Keratinocyte (primary cell): Measurements from ENCODE around the gene KDM8. TPM values are rescaled to one million over a fixed set of nuclear protein-coding genes. Genes with fewer than 3 reads are reported as not detected.

ENCODE experiments used
- DNase-seq: peaks from one replicate; pipeline ENCODE4 v3.0.0-alpha.2; 2011; ENCODE audit warnings: low read depth, missing footprints, low spot score
- FAIRE-seq: peaks from 2 replicates; lab custom pipeline; 2011; peaks lifted over from hg19 to GRCh38; lab: Jason Lieb, UNC
- H2AFZ ChIP-seq: 2 replicates; pipeline ENCODE4 v1.6.0; 2012; ENCODE audit warnings: low read length, control low read depth, inconsistent platforms; ENCODE audit not compliant: control insufficient read depth
- H3K27ac ChIP-seq: 2 replicates; pipeline ENCODE4 v1.5.1; 2011; ENCODE audit warnings: low read length; ENCODE audit not compliant: control insufficient read depth, insufficient read depth
- H3K27me3 ChIP-seq: 3 replicates; pipeline ENCODE4 v1.6.0; 2011; ENCODE audit warnings: low read length; ENCODE audit not compliant: control insufficient read depth, insufficient read depth; ENCODE audit errors: extremely low read depth
- H3K36me3 ChIP-seq, 2 experiments: 2 replicates in 1 of 2; 3 replicates in 1 of 2; pipeline ENCODE4 v1.5.1; 2011; ENCODE audit warnings: low read length in 2 of 2, mild to moderate bottlenecking in 1 of 2; ENCODE audit not compliant: control insufficient read depth in 2 of 2, insufficient read depth in 2 of 2; ENCODE audit errors: extremely low read depth in 1 of 2
- H3K4me1 ChIP-seq: 3 replicates; pipeline ENCODE4 v1.5.1; 2011; ENCODE audit warnings: low read length; ENCODE audit not compliant: control insufficient read depth, insufficient read depth; ENCODE audit errors: extremely low read depth
- H3K4me2 ChIP-seq: 3 replicates; pipeline ENCODE4 v1.6.0; 2011; ENCODE audit warnings: low read depth, low read length; ENCODE audit not compliant: control insufficient read depth, insufficient read depth; ENCODE audit errors: extremely low read depth
- H3K4me3 ChIP-seq, 3 experiments: fragments of 200-600 bp in 1 of 3; sonication (generic) in 1 of 3; 2 replicates in 2 of 3; 3 replicates in 1 of 3; pipeline ENCODE4 v1.5.1; 2011 to 2016; ENCODE audit warnings: low read length in 3 of 3, mild to moderate bottlenecking in 3 of 3, control low read depth in 2 of 3, inconsistent platforms in 1 of 3, low read depth in 1 of 3, mixed read lengths in 1 of 3, mixed run types in 1 of 3, moderate library complexity in 1 of 3; ENCODE audit not compliant: control insufficient read depth in 2 of 3, insufficient read depth in 2 of 3; ENCODE audit errors: extremely low read depth in 1 of 3
- H3K79me2 ChIP-seq: 2 replicates; pipeline ENCODE4 v1.6.0; 2012; ENCODE audit warnings: low read length; ENCODE audit not compliant: control insufficient read depth, insufficient read depth
- H3K9ac ChIP-seq: 3 replicates; pipeline ENCODE4 v1.6.0; 2011; ENCODE audit warnings: low read length; ENCODE audit not compliant: control insufficient read depth, insufficient read depth; ENCODE audit errors: extremely low read depth
- H3K9me1 ChIP-seq: 3 replicates; pipeline ENCODE4 v1.6.0; 2011; ENCODE audit warnings: low read length; ENCODE audit not compliant: control insufficient read depth, insufficient read depth; ENCODE audit errors: extremely low read depth
- H3K9me3 ChIP-seq: 2 replicates; pipeline ENCODE4 v1.5.1; 2012; ENCODE audit warnings: low read depth, low read length; ENCODE audit not compliant: control insufficient read depth
- H4K20me1 ChIP-seq: 3 replicates; pipeline ENCODE4 v1.6.0; 2011; ENCODE audit warnings: low read length; ENCODE audit not compliant: control insufficient read depth, insufficient read depth; ENCODE audit errors: extremely low read depth
- CTCF ChIP-seq, 3 experiments: IDR thresholded peaks in 1 of 3; conservative IDR thresholded peaks in 1 of 3; optimal IDR thresholded peaks in 1 of 3; 2 replicates in 2 of 3; 3 replicates in 1 of 3; pipeline versions ENCODE3 to v1.5.1; 2011; ENCODE audit warnings: low read length in 3 of 3, mild to moderate bottlenecking in 3 of 3, moderate library complexity in 2 of 3, control low read depth in 1 of 3, inconsistent platforms in 1 of 3; ENCODE audit not compliant: insufficient read depth in 2 of 3; ENCODE audit errors: extremely low read depth in 1 of 3
- EZH2 ChIP-seq: IDR thresholded peaks from one replicate; pipeline ENCODE4 v1.6.1; 2012; ENCODE audit warnings: inconsistent platforms, mild to moderate bottlenecking, low read length, moderate library complexity
- dilution Hi-C: fragments of 300-500 bp; cut with MboI; formaldehyde crosslinking; loops from one replicate; pipeline ENCODE4 v1.7.0; 2020; ENCODE audit warnings: low sequenced_read_pairs; ENCODE audit not compliant: extremely low pct_ligation_motif_present
- polyA plus RNA-seq, 5 experiments: library from polyadenylated mRNA; depleted of rRNA in 3 of 5; stranded (reverse) in 3 of 5; stranded (forward) in 1 of 5; unstranded in 1 of 5; fragments of >200 nt; gene quantifications; 1 replicate in 1 of 5; 2 replicates in 3 of 5; 3 replicates in 1 of 5; pipeline versions ENCODE4 v1.2.1 to v1.2.3, GENCODE V29; 2011 to 2012; ENCODE audit warnings: missing spikeins in 2 of 5, low read depth in 1 of 5, low replicate concordance in 1 of 5

Gene KDM8
- polyA plus RNA-seq, 1 donor (not counting 4 experiments of a cell fraction or from before 2014, with no cell fraction given): 1.5 TPM

GRCh38 chr16:27225536-27226360, 22.4 kb downstream of the KDM8 start:
- no peaks in the 10 kb centered on the region for H3K9me3 ChIP-seq
- dilution Hi-C loops: no loop called here
- H3K27me3 ChIP-seq: no peaks in the 10 kb centered on the region
- no peaks in the 10 kb centered on the region for H4K20me1 ChIP-seq
- peaks cover 10% of the 10 kb centered on the region for H3K4me1 ChIP-seq
- no peak overlapping the region for H3K4me3 ChIP-seq
- no peaks in the 10 kb centered on the region for H3K79me2 ChIP-seq
- TF ChIP-seq CTCF (optimal IDR thresholded peaks at IDR 0.05 in 1 of 3, IDR thresholded peaks at IDR 0.05 in 1 of 3, conservative IDR thresholded peaks at IDR 0.05 in 1 of 3; ENCODE audit: extremely low read depth in 1 of 3, insufficient read depth in 2 of 3, low read length in 3 of 3) (no peak), EZH2 (no peak)
- no peak for FAIRE-seq
- H3K4me2 ChIP-seq: no peak overlapping the region
- H3K9me1 ChIP-seq: no peaks in the 10 kb centered on the region
- H3K9ac ChIP-seq: no peak overlapping the region
- no peak overlapping the region for H3K27ac ChIP-seq
- H3K36me3 ChIP-seq: peaks cover 6 to 31% of the 10 kb centered on the region in 2 experiments
- DNase-seq: no peak
- H2AFZ ChIP-seq: no peak overlapping the region

DNA sequence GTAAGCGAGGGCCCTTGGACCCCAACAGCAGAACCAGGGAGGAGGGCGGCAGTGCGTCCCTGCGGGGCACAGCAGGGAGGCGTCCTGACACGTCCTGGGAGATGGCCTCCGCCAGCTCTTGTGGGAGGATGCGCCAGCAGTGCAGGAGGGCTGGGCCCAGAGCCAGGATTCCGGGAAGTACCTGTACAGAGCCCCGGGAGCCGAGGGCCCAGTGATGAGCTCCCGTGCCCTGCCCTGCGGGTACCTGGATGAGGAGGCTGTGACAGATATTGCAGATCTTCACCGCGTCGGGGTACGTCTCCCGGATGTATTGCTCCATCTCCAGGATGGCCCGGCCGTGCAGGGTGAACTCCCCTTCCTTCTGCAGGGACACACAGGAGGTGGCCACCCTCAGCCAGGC, 23.1 kb downstream of the KDM8 start:
- Histone ChIP-seq H3K4me1 (peaks cover 10% of the 10 kb centered on the region), H2AFZ (no peak overlapping the region), H3K27me3 (no peaks in the 10 kb centered on the region), H4K20me1 (no peaks in the 10 kb centered on the region), H3K4me3 (no peak overlapping the region), H3K36me3 (peaks cover 6 to 34% of the 10 kb centered on the region in 2 experiments), H3K27ac (no peak overlapping the region), H3K79me2 (no peaks in the 10 kb centered on the region), H3K9me3 (no peaks in the 10 kb centered on the region), H3K9me1 (no peaks in the 10 kb centered on the region), H3K4me2 (no peak overlapping the region), H3K9ac (no peak overlapping the region)
- dilution Hi-C loops: no loop called here
- TF ChIP-seq EZH2 (no peak), CTCF (optimal IDR thresholded peaks at IDR 0.05 in 1 of 3, IDR thresholded peaks at IDR 0.05 in 1 of 3, conservative IDR thresholded peaks at IDR 0.05 in 1 of 3; ENCODE audit: extremely low read depth in 1 of 3, insufficient read depth in 2 of 3, low read length in 3 of 3) (peak in 1 of 3 experiments; percentile 21)
- DNase-seq: peak; percentile 40
- FAIRE-seq: peak; percentile 87
